ENCODE data around the gene FBXO10.

GRCh38 chr9:37523916-37524315 lies 52.3 kb downstream of the FBXO10 start:
- no peak for TF ChIP-seq CTCF (IDR thresholded peaks at IDR 0.05; ENCODE audit: low read depth, low read length)
- TF ChIP-seq EZH2phosphoT487 (IDR thresholded peaks at IDR 0.05; ENCODE audit: low read depth), result no peak

Data from OCI-LY3 (cell line).